ENCODE data around the gene OSCP1. TPM values are rescaled to one million over a fixed set of nuclear protein-coding genes. Genes with fewer than 3 reads are reported as not detected.

OSCP1 gene
- total RNA-seq, 1 donor from 2014 or later: 6.3 TPM

DNA sequence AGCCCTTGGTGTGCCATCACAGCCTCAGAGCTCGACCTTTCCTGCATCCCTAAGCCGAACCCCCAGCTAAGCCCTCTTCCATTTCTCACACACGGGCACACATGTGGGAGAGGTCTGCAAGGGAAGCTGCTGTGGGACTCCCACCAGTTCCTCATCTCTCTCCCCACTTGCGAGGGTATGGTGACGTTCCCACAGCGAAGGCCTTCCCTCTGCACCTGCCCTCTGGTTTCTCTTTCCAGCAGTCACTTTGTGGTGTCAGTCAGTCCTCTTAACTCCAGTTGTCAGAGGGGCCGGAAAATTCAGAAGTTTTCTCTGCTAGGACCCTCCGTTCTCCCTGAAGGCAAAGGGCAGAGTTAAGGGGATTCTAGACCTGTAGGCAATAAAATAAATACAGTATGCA is 59.0 kb downstream of the OSCP1 start:
- Mint-ChIP-seq H3K4me1 (ENCODE audit: low read depth, unreplicated experiment) (peaks cover 18% of the 10 kb centered on the region), H3K36me3 (ENCODE audit: unreplicated experiment) (no peaks in the 10 kb centered on the region), H3K27me3 (ENCODE audit: unreplicated experiment) (peaks cover 14% of the 10 kb centered on the region), H3K27ac (ENCODE audit: unreplicated experiment) (no peak overlapping the region), H3K4me3 (ENCODE audit: unreplicated experiment) (no peak overlapping the region), H3K9me3 (ENCODE audit: unreplicated experiment) (peaks cover 8% of the 10 kb centered on the region)
- DNase-seq: no peak
- no peak for TF ChIP-seq CTCF (IDR thresholded peaks at IDR 0.05; ENCODE audit: partially characterized antibody, unreplicated experiment)

DNA sequence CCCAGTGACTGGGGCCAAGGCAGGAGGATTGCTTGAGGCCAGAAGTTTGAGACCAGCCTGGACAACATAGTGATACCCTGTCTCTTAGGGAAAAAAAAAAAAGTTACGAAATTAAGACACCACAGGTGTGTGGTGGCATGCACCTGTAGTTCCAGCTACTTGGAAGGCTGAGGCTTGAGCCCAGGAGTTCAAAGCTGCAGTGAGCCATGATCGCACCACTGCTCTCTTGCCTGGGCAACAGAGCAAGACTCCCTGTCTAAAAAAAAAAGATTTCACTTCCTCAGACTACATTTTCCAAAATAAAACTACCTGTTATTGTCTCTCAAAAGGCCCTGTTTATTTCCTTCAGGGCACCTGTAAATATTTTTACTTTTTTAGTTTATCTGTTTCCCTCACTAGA is 59.8 kb downstream of the OSCP1 start:
- Mint-ChIP-seq H3K27me3 (ENCODE audit: unreplicated experiment) (peaks cover 18% of the 10 kb centered on the region), H3K4me1 (ENCODE audit: low read depth, unreplicated experiment) (peaks cover 16% of the 10 kb centered on the region), H3K4me3 (ENCODE audit: unreplicated experiment) (no peak overlapping the region), H3K36me3 (ENCODE audit: unreplicated experiment) (no peaks in the 10 kb centered on the region), H3K27ac (ENCODE audit: unreplicated experiment) (no peak overlapping the region), H3K9me3 (ENCODE audit: unreplicated experiment) (peaks cover 12% of the 10 kb centered on the region)
- DNase-seq: no peak
- no peak for TF ChIP-seq CTCF (IDR thresholded peaks at IDR 0.05; ENCODE audit: partially characterized antibody, unreplicated experiment)

DNA sequence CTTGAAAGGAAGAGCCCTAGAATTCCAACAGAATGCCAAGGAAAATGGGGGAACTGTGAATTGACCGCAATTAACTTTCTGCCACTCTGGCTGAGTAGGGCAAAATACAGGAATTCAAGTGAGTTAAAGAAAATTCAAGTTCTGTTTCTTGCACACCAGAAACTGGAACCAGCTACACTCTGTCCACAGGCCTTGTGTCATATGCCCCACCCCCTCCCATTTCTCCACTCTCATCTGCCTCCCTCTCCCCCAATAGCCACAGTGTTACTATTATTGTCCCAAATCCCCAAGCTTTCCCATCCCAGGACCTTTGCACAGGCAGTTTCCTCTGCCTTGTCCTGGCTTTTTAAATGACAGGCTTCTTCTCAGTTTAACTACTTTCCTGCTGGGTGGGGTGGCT is 60.3 kb downstream of the OSCP1 start:
- peaks cover 14% of the 10 kb centered on the region for H3K9me3 Mint-ChIP-seq (ENCODE audit: unreplicated experiment)
- no peak overlapping the region for H3K4me3 Mint-ChIP-seq (ENCODE audit: unreplicated experiment)
- TF ChIP-seq CTCF (IDR thresholded peaks at IDR 0.05; ENCODE audit: partially characterized antibody, unreplicated experiment): no peak
- no peak for DNase-seq
- H3K27me3 Mint-ChIP-seq (ENCODE audit: unreplicated experiment): peaks cover 20% of the 10 kb centered on the region
- peaks cover 16% of the 10 kb centered on the region for H3K4me1 Mint-ChIP-seq (ENCODE audit: low read depth, unreplicated experiment)
- H3K27ac Mint-ChIP-seq (ENCODE audit: unreplicated experiment): no peak overlapping the region
- H3K36me3 Mint-ChIP-seq (ENCODE audit: unreplicated experiment): no peaks in the 10 kb centered on the region

DNA sequence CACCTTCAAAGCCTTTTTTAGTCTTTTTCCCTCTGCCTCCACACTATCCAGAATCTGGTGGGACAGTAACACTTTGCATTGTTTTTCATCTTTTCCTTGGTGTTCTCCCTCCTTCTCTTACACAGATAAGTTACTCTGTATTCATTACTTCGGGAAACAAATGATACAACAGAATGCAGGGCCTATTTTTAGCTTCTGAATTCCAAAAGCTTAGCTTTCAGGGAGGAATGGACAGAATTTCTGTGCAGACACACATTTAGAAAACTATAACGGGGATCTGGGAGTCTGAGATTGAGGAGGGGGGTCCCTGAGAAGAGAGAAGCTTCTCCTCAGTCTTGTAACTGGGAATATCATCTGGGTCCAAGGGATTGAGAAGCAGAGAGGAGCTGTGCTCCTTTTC is 61.0 kb downstream of the OSCP1 start:
- DNase-seq: no peak
- Mint-ChIP-seq H3K4me3 (ENCODE audit: unreplicated experiment) (no peak overlapping the region), H3K9me3 (ENCODE audit: unreplicated experiment) (peaks cover 18% of the 10 kb centered on the region), H3K4me1 (ENCODE audit: low read depth, unreplicated experiment) (peaks cover 23% of the 10 kb centered on the region), H3K27me3 (ENCODE audit: unreplicated experiment) (peaks cover 23% of the 10 kb centered on the region), H3K36me3 (ENCODE audit: unreplicated experiment) (no peaks in the 10 kb centered on the region), H3K27ac (ENCODE audit: unreplicated experiment) (peak overlapping the region; percentile 62)
- no peak for TF ChIP-seq CTCF (IDR thresholded peaks at IDR 0.05; ENCODE audit: partially characterized antibody, unreplicated experiment)

DNA sequence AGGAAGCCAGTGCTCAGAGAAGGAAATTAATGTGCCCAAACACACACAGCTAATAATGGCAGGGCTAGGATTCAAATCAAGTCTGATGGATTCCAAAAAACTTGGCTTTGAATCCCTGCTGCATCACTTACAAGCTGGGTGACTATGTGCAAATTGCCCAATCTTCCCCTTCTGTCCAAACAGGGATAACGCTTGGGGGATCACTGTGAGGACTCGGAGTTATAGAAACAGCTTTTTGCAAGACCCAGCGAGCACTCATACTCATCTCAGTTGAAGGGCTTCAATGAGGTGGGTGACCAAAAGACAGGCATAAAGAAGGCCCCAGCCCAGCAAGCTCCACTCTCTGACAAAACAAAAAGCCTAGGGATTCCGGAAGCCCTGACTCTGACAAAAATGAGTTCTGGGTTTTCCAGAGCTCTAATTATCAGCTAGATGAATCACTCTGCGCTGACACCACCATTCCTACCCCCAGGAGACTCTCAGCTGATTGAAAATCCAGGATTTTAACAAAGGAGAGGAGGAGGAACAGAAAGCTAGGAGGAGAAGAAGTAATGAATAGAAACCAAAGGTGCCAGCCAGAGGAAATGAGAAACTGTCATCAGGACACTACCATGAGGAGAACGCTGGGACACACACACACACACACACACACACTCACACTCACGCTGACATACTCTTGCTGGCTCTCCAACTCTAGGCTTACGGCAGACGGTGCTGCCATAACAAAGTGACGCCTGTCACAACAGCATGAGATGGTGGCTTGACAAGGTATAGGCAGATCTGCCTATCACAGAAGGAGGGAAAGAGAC is 62.9 kb downstream of the OSCP1 start:
- peaks cover 20% of the 10 kb centered on the region for H3K9me3 Mint-ChIP-seq (ENCODE audit: unreplicated experiment)
- H3K36me3 Mint-ChIP-seq (ENCODE audit: unreplicated experiment): no peaks in the 10 kb centered on the region
- H3K27ac Mint-ChIP-seq (ENCODE audit: unreplicated experiment): peak overlapping the region; percentile 99
- peak overlapping the region; percentile 93 for H3K4me3 Mint-ChIP-seq (ENCODE audit: unreplicated experiment)
- peaks cover 33% of the 10 kb centered on the region for H3K4me1 Mint-ChIP-seq (ENCODE audit: low read depth, unreplicated experiment)
- no peak for TF ChIP-seq CTCF (IDR thresholded peaks at IDR 0.05; ENCODE audit: partially characterized antibody, unreplicated experiment)
- H3K27me3 Mint-ChIP-seq (ENCODE audit: unreplicated experiment): peaks cover 23% of the 10 kb centered on the region
- peak; percentile 43 for DNase-seq
